KMS-11 (cell line): ENCODE data around the gene C5orf15.

ENCODE experiments used
- H2AFZ ChIP-seq: fragments of 200-600 bp; sonication (generic); 2 replicates; pipeline ENCODE4 v1.6.1; 2016; ENCODE audit warnings: antibody characterized with exemption, mixed run types, low read depth
- H3K27ac ChIP-seq: fragments of 200-600 bp; sonication (generic); 2 replicates; pipeline ENCODE4 v1.6.1; 2016; ENCODE audit warnings: mild to moderate bottlenecking, mixed run types
- H3K27me3 ChIP-seq: fragments of 200-600 bp; sonication (generic); 2 replicates; pipeline ENCODE4 v1.6.1; 2017; ENCODE audit warnings: mild to moderate bottlenecking, low read depth, mixed run types, moderate library complexity; ENCODE audit not compliant: insufficient read depth
- H3K36me3 ChIP-seq: fragments of 200-600 bp; sonication (generic); 2 replicates; pipeline ENCODE4 v1.6.1; 2017; ENCODE audit warnings: mild to moderate bottlenecking, mixed run types; ENCODE audit not compliant: insufficient read depth
- H3K4me1 ChIP-seq: fragments of 200-600 bp; sonication (generic); 2 replicates; pipeline ENCODE4 v1.6.1; 2016; ENCODE audit warnings: mild to moderate bottlenecking, low read depth, mixed run types; ENCODE audit not compliant: poor library complexity, severe bottlenecking
- H3K4me2 ChIP-seq: fragments of 200-600 bp; sonication (generic); 2 replicates; pipeline ENCODE4 v1.7.0; 2016; ENCODE audit warnings: mild to moderate bottlenecking, mixed run types
- H3K4me3 ChIP-seq: fragments of 200-600 bp; sonication (generic); IDR thresholded peaks from 2 replicates; pipeline ENCODE4 v1.6.1; 2017; ENCODE audit warnings: low read depth, low read length, mixed read lengths; ENCODE audit not compliant: insufficient read depth
- H3K79me2 ChIP-seq: fragments of 200-600 bp; sonication (generic); 2 replicates; pipeline ENCODE4 v1.6.1; 2016; ENCODE audit warnings: low read depth, mixed run types; ENCODE audit not compliant: insufficient read depth
- H3K9ac ChIP-seq: fragments of 200-600 bp; sonication (generic); 2 replicates; pipeline ENCODE4 v1.6.1; 2016; ENCODE audit warnings: mild to moderate bottlenecking, mixed run types
- H4K20me1 ChIP-seq: fragments of 200-600 bp; sonication (generic); 2 replicates; pipeline ENCODE4 v1.6.1; 2016; ENCODE audit warnings: mild to moderate bottlenecking, mixed run types; ENCODE audit not compliant: insufficient read depth
- CTCF ChIP-seq: fragments of 200-600 bp; sonication (generic); conservative IDR thresholded peaks from 2 replicates; pipeline ENCODE4 v1.6.1; 2017; ENCODE audit warnings: low read depth, mild to moderate bottlenecking, antibody characterized with exemption, low read length, moderate library complexity, mixed read lengths

C5orf15 gene

GRCh38 chr5:133913413-133914155 lies 54.8 kb downstream of the C5orf15 start:
- H2AFZ ChIP-seq, result no peak overlapping the region
- no peak overlapping the region for H3K4me2 ChIP-seq
- H3K27ac ChIP-seq, result no peak overlapping the region
- H3K9ac ChIP-seq, result no peak overlapping the region
- H3K27me3 ChIP-seq, result no peaks in the 10 kb centered on the region
- H4K20me1 ChIP-seq, result no peaks in the 10 kb centered on the region
- no peaks in the 10 kb centered on the region for H3K36me3 ChIP-seq
- H3K79me2 ChIP-seq, result no peaks in the 10 kb centered on the region
- no peak overlapping the region for H3K4me3 ChIP-seq
- H3K4me1 ChIP-seq, result no peaks in the 10 kb centered on the region
- no peak for TF ChIP-seq CTCF

GRCh38 chr5:133912951-133913350 lies 55.5 kb downstream of the C5orf15 start:
- Histone ChIP-seq H2AFZ (no peak overlapping the region), H4K20me1 (no peaks in the 10 kb centered on the region), H3K36me3 (no peaks in the 10 kb centered on the region), H3K4me2 (no peak overlapping the region), H3K79me2 (no peaks in the 10 kb centered on the region), H3K4me1 (no peaks in the 10 kb centered on the region), H3K4me3 (no peak overlapping the region), H3K27me3 (no peaks in the 10 kb centered on the region), H3K9ac (no peak overlapping the region), H3K27ac (no peak overlapping the region)
- no peak for TF ChIP-seq CTCF

DNA sequence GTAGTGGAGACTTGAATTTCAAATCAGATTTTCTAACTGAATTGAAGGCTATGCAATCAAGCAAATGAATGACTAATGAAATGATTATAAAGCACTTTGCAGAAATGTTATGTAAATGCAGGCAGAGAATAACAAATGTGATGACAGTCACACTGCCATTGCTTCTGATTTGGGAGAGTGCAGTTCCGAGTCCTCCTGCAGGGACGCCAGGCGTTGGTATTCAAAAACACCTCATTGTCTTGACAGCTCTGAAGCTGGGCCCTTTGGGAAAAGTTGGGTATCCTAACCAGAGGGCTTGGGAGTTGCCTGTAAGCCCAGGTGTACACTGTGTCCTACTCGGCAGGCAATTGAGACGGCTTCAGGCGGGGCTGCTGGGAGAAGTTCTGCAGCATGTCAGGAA lies 57.9 kb downstream of the C5orf15 start:
- Histone ChIP-seq H3K4me2 (no peak overlapping the region), H3K4me1 (no peaks in the 10 kb centered on the region), H3K79me2 (no peaks in the 10 kb centered on the region), H3K27ac (no peak overlapping the region), H2AFZ (no peak overlapping the region), H3K4me3 (no peak overlapping the region), H4K20me1 (no peaks in the 10 kb centered on the region), H3K27me3 (no peaks in the 10 kb centered on the region), H3K36me3 (no peaks in the 10 kb centered on the region), H3K9ac (no peak overlapping the region)
- TF ChIP-seq CTCF, result no peak

GRCh38 chr5:133909603-133910002 lies 58.8 kb downstream of the C5orf15 start:
- no peaks in the 10 kb centered on the region for H3K4me1 ChIP-seq
- H3K9ac ChIP-seq, result no peak overlapping the region

More at GRCh38 chr5:133909603-133910002, 58.8 kb downstream of the C5orf15 start:
- H3K4me3 ChIP-seq, result no peak overlapping the region
- H4K20me1 ChIP-seq, result no peaks in the 10 kb centered on the region
- H3K79me2 ChIP-seq, result no peaks in the 10 kb centered on the region
- H3K36me3 ChIP-seq, result no peaks in the 10 kb centered on the region
- no peak for TF ChIP-seq CTCF
- H3K4me2 ChIP-seq, result no peak overlapping the region
- no peaks in the 10 kb centered on the region for H3K27me3 ChIP-seq
- no peak overlapping the region for H2AFZ ChIP-seq
- no peak overlapping the region for H3K27ac ChIP-seq
